ENCODE data around the gene SLCO6A1. TPM values are rescaled to one million over a fixed set of nuclear protein-coding genes. Genes with fewer than 3 reads are reported as not detected.
"Not testable (repeated sequence)": the region's sequence is repeated elsewhere in the genome, so short reads cannot be mapped to it uniquely, and the experiment has no call there.

The SLCO6A1 gene
- total RNA-seq, 4 donors from 2014 or later, result not detected

GRCh38 chr5:102528600-102528999, 29.8 kb upstream of the SLCO6A1 start:
- Histone ChIP-seq H3K4me3 (no peak overlapping the region), H3K9me3 (no peaks in the 10 kb centered on the region), H3K27ac (no peak overlapping the region), H3K36me3 (no peaks in the 10 kb centered on the region), H3K27me3 (no peaks in the 10 kb centered on the region), H3K4me1 (no peaks in the 10 kb centered on the region)
- intact Hi-C loops (cut with DNase I; ENCODE audit: low total_unique reads), result no loop called here
- TF ChIP-seq POLR2A (IDR thresholded peaks at IDR 0.05) (no peak), CTCF (IDR thresholded peaks at IDR 0.05 in 4 of 5, conservative IDR thresholded peaks at IDR 0.05 in 1 of 5) (no peak)
- no peak for ATAC-seq
- no peak for DNase-seq
- in situ Hi-C loops (cut with MboI; ENCODE audit: low sequenced_read_pairs in 4 of 4), result no loop called here

DNA sequence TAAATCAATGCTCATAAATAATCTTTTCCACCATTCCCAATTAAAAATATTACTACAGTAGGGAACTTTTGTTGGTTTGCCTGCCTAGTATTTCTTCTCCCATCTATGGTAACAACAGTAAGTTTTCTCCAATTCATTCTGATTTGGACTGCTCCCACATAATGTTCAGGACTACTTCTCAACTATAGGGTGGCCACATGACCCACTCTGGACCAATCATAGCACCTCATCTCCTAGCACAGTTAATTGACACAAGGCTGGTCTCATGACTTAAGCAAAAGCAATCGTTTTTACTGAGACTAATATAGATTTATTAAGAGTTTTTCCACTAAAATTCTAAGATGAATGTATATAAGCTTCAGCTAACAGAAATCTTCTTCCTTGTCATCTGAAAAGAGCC, 28.7 kb upstream of the SLCO6A1 start:
- DNase-seq (no peak), ATAC-seq (no peak)
- in situ Hi-C loops (cut with MboI; ENCODE audit: low sequenced_read_pairs in 4 of 4) (no loop called here), intact Hi-C loops (cut with DNase I; ENCODE audit: low total_unique reads) (no loop called here)
- Histone ChIP-seq H3K4me3 (no peak overlapping the region), H3K27ac (no peak overlapping the region), H3K4me1 (no peaks in the 10 kb centered on the region), H3K27me3 (no peaks in the 10 kb centered on the region), H3K9me3 (no peaks in the 10 kb centered on the region), H3K36me3 (no peaks in the 10 kb centered on the region)
- TF ChIP-seq CTCF (IDR thresholded peaks at IDR 0.05 in 4 of 5, conservative IDR thresholded peaks at IDR 0.05 in 1 of 5) (no peak), POLR2A (IDR thresholded peaks at IDR 0.05) (no peak)

GRCh38 chr5:102523541-102524175, 24.9 kb upstream of the SLCO6A1 start:
- no peak for DNase-seq
- H3K27me3 ChIP-seq, result no peaks in the 10 kb centered on the region
- ATAC-seq, result no peak
- no peak overlapping the region for H3K27ac ChIP-seq
- in situ Hi-C loops (cut with MboI; ENCODE audit: low sequenced_read_pairs in 4 of 4), result no loop called here
- H3K4me3 ChIP-seq, result no peak overlapping the region
- H3K9me3 ChIP-seq, result no peaks in the 10 kb centered on the region
- no peak for TF ChIP-seq CTCF (IDR thresholded peaks at IDR 0.05 in 4 of 5, conservative IDR thresholded peaks at IDR 0.05 in 1 of 5)
- TF ChIP-seq POLR2A (IDR thresholded peaks at IDR 0.05), result no peak
- no peaks in the 10 kb centered on the region for H3K36me3 ChIP-seq
- intact Hi-C loops (cut with DNase I; ENCODE audit: low total_unique reads), result no loop called here
- no peaks in the 10 kb centered on the region for H3K4me1 ChIP-seq

- DNase-seq (peak in 1 of 2 donors; percentile 30), ATAC-seq (peak in 1 of 2 donors; percentile 26)
- Histone ChIP-seq H3K4me1 (no peaks in the 10 kb centered on the region), H3K9me3 (no peaks in the 10 kb centered on the region), H3K27ac (no peak overlapping the region), H3K4me3 (no peak overlapping the region), H3K27me3 (no peaks in the 10 kb centered on the region), H3K36me3 (no peaks in the 10 kb centered on the region)
- intact Hi-C loops (cut with DNase I; ENCODE audit: low total_unique reads) (no loop called here), in situ Hi-C loops (cut with MboI; ENCODE audit: low sequenced_read_pairs in 4 of 4) (no loop called here)
- TF ChIP-seq CTCF (IDR thresholded peaks at IDR 0.05 in 4 of 5, conservative IDR thresholded peaks at IDR 0.05 in 1 of 5) (no peak), POLR2A (IDR thresholded peaks at IDR 0.05) (no peak)
These were observed 12.9 kb upstream of the SLCO6A1 start for GRCh38 chr5:102511666-102512065.

DNA sequence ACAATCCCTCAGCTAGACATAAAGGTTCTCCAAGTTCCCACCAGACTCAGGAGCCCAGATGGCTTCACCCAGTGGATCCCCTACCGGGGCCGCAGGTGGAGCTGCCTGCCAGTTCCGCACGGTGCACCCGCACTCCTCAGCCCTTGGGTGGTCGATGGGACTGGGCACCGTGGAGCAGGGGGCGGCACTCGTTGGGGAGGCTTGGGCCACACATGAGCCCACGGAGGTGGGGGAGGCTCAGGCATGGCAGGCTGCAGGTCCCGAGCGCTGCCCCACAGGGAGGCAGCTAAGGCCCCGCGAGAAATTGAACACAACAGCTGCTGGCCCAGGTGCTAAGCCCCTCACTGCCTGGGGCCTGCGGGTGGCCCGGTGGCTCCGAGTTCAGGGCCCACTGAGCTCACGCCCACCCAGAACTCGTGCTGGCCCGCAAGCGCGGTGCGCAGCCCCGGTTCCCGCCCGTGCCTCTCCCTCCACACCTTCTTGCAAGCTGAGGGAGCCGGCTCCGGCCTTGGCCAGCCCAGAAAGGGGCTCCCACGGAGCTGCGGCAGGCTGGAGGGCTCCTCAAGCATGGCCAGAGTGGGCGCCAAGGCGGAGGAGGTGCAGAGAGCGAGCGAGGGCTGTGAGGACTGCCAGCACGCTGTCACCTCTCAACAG, 7.4 kb downstream of the SLCO6A1 start:
- H3K27ac ChIP-seq; intact Hi-C loops (cut with DNase I; ENCODE audit: low total_unique reads); H3K4me3 ChIP-seq; DNase-seq; H3K9me3 ChIP-seq; in situ Hi-C loops (cut with MboI; ENCODE audit: low sequenced_read_pairs in 4 of 4); H3K4me1 ChIP-seq; H3K36me3 ChIP-seq; H3K27me3 ChIP-seq; ATAC-seq: not testable (repeated sequence)

Data from gastrocnemius medialis (tissue), 4 donors.